ENCODE data around the gene KLLN.

Gene KLLN

DNA sequence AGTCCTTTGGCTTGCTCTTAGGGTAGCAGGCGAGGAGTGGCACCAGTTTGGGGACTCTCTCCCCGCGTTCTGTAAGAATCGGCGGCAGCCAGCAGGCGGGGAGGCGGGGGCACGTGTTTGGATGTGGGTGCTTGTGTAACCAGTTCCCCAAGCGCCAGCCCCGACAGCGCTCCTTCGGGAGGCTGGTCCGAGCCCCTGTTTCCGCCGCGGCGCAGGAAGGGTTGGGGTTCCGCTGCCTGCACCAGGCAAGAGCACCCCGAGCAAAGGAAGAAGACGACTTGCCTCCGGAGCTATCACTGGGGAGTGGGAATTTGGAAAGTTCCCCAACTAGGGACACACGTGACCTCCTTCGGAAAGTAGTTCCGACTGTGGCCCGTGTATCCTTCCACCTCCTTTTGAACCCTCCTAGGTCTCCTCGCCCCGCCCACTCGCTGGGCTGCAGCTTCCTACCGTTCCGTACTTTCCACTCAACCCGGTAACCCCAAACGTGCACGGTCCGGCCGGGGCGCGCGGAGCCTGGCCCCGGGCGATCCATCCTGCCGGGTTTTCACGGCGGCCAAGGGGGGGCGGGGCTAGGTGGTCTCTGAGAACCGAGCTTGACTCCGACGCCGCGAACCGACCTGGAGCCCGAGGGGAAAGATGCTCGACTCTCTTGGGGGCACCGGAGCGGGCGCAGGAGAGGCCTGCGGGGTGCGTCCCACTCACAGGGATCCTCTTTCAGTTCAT, 1.2 kb downstream of the KLLN start:
- TF ChIP-seq GABPA (IDR thresholded peaks at IDR 0.05; ENCODE audit: low read depth), result peak; percentile 74; the same call in 1 of the 2 replicates
- TF ChIP-seq, protein P1, sequence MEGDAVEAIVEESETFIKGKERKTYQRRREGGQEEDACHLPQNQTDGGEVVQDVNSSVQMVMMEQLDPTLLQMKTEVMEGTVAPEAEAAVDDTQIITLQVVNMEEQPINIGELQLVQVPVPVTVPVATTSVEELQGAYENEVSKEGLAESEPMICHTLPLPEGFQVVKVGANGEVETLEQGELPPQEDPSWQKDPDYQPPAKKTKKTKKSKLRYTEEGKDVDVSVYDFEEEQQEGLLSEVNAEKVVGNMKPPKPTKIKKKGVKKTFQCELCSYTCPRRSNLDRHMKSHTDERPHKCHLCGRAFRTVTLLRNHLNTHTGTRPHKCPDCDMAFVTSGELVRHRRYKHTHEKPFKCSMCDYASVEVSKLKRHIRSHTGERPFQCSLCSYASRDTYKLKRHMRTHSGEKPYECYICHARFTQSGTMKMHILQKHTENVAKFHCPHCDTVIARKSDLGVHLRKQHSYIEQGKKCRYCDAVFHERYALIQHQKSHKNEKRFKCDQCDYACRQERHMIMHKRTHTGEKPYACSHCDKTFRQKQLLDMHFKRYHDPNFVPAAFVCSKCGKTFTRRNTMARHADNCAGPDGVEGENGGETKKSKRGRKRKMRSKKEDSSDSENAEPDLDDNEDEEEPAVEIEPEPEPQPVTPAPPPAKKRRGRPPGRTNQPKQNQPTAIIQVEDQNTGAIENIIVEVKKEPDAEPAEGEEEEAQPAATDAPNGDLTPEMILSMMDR (IDR thresholded peaks at IDR 0.05; ENCODE audit: insufficient read depth, low read length), result no peak
- TF ChIP-seq, protein P2, sequence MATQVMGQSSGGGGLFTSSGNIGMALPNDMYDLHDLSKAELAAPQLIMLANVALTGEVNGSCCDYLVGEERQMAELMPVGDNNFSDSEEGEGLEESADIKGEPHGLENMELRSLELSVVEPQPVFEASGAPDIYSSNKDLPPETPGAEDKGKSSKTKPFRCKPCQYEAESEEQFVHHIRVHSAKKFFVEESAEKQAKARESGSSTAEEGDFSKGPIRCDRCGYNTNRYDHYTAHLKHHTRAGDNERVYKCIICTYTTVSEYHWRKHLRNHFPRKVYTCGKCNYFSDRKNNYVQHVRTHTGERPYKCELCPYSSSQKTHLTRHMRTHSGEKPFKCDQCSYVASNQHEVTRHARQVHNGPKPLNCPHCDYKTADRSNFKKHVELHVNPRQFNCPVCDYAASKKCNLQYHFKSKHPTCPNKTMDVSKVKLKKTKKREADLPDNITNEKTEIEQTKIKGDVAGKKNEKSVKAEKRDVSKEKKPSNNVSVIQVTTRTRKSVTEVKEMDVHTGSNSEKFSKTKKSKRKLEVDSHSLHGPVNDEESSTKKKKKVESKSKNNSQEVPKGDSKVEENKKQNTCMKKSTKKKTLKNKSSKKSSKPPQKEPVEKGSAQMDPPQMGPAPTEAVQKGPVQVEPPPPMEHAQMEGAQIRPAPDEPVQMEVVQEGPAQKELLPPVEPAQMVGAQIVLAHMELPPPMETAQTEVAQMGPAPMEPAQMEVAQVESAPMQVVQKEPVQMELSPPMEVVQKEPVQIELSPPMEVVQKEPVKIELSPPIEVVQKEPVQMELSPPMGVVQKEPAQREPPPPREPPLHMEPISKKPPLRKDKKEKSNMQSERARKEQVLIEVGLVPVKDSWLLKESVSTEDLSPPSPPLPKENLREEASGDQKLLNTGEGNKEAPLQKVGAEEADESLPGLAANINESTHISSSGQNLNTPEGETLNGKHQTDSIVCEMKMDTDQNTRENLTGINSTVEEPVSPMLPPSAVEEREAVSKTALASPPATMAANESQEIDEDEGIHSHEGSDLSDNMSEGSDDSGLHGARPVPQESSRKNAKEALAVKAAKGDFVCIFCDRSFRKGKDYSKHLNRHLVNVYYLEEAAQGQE (IDR thresholded peaks at IDR 0.05; ENCODE audit: insufficient replicate concordance, low read depth), result peak; percentile 65
- peak; percentile 95 for TF ChIP-seq POLR2AphosphoS5 (IDR thresholded peaks at IDR 0.05; ENCODE audit: low read depth)
- peak; percentile 5; the same call in 1 of the 2 replicates for TF ChIP-seq SPI1 (IDR thresholded peaks at IDR 0.05; ENCODE audit: borderline replicate concordance, low read depth)
- Histone ChIP-seq H3K4me3 (replicated peaks; ENCODE audit: insufficient read depth, low read length) (peak overlapping the region; percentile 86), H3K27me3 (ENCODE audit: insufficient read depth, poor library complexity, severe bottlenecking) (no peaks in the 10 kb centered on the region), H3K27ac (replicated peaks) (peak overlapping the region; percentile 91)
- peak; percentile 98 to 99 for DNase-seq (ENCODE audit: low read depth in 1 of 2, low spot score in 1 of 2)

DNA sequence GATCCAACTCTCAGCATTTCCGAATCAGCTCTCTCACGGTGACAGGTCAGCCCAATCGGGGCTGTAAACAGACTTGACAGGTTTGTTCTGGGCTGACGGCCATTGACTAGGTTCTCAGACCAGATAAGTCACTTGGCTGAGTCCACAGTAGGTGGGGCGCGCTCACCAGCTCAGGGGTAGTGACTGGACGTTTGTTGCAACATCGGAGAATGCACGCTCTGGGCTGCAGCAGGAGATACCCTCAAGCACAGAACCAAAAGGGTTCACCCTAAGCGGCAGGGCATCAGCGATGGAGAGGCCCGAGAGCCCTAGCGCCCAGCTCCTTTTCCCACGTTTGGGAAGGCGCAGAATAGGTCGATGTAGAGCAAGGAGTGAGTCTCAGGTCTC, 1.8 kb downstream of the KLLN start:
- TF ChIP-seq, protein P1 (IDR thresholded peaks at IDR 0.05; ENCODE audit: insufficient read depth, low read length), result no peak
- TF ChIP-seq SPI1 (IDR thresholded peaks at IDR 0.05; ENCODE audit: borderline replicate concordance, low read depth) (no peak), POLR2AphosphoS5 (IDR thresholded peaks at IDR 0.05; ENCODE audit: low read depth) (no peak), GABPA (IDR thresholded peaks at IDR 0.05; ENCODE audit: low read depth) (no peak)
- TF ChIP-seq, protein P2 (IDR thresholded peaks at IDR 0.05; ENCODE audit: insufficient replicate concordance, low read depth), result no peak
- DNase-seq (ENCODE audit: low read depth in 1 of 2, low spot score in 1 of 2), result peak; percentile 76 to 81
- H3K27me3 ChIP-seq (ENCODE audit: insufficient read depth, poor library complexity, severe bottlenecking), result no peaks in the 10 kb centered on the region
- H3K27ac ChIP-seq (replicated peaks), result peak overlapping the region; percentile 91
- H3K4me3 ChIP-seq (replicated peaks; ENCODE audit: insufficient read depth, low read length), result peak overlapping the region; percentile 86

DNA sequence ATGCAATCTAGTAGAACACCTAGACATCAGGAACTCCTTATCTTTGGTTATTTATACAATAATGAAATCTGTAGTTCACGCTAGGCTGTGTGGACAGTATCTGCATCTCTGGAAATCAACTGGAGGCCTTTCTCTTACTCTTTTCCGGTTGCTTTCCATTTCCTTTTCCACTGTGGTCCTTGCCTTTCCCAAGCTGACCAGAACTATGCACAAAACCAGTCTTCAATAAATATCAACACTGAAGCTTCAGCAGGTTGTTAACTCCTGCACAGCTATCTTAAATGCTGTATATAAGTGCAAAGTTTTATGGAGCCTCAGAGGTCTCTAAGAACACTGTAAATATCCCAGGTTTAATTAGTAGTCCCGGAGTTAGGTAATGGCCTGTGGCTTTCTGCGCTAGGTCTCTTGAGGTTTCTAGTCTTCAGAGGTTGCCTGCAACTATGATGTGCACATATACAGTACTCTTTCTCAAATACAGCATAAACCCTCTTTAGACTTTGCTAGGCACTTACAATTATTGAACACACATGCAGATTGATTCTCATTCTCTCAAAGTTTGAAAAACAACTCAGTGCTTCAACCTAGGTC, 2.4 kb downstream of the KLLN start:
- peak overlapping the region; percentile 3; the same call in 1 of the 2 replicates for H3K4me3 ChIP-seq (replicated peaks; ENCODE audit: insufficient read depth, low read length)

More for the DNA sequence above, 2.4 kb downstream of the KLLN start:
- DNase-seq (ENCODE audit: low read depth in 1 of 2, low spot score in 1 of 2), result peak in 1 of 2 experiments; percentile 60
- H3K27ac ChIP-seq (replicated peaks), result peak overlapping the region; percentile 91
- no peaks in the 10 kb centered on the region for H3K27me3 ChIP-seq (ENCODE audit: insufficient read depth, poor library complexity, severe bottlenecking)
- TF ChIP-seq SPI1 (IDR thresholded peaks at IDR 0.05; ENCODE audit: borderline replicate concordance, low read depth) (no peak), GABPA (IDR thresholded peaks at IDR 0.05; ENCODE audit: low read depth) (no peak), POLR2AphosphoS5 (IDR thresholded peaks at IDR 0.05; ENCODE audit: low read depth) (no peak)
- TF ChIP-seq, protein P1 (IDR thresholded peaks at IDR 0.05; ENCODE audit: insufficient read depth, low read length), result no peak
- TF ChIP-seq, protein P2 (IDR thresholded peaks at IDR 0.05; ENCODE audit: insufficient replicate concordance, low read depth), result no peak
